Measurements from ENCODE around the gene GOLIM4. TPM values are rescaled to one million over a fixed set of nuclear protein-coding genes. Genes with fewer than 3 reads are reported as not detected.

The GOLIM4 gene
- polyA plus RNA-seq, 1 donor from 2014 or later: 3.2 TPM

- no peaks in the 10 kb centered on the region for H3K79me2 ChIP-seq (replicated peaks; ENCODE audit: insufficient read depth, low read length)
- H3K9me3 ChIP-seq (ENCODE audit: low read length): no peaks in the 10 kb centered on the region
- H3F3A ChIP-seq (ENCODE audit: insufficient read depth, low read length, poor library complexity, severe bottlenecking): no peaks in the 10 kb centered on the region
- no peak overlapping the region for H3K4me2 ChIP-seq (ENCODE audit: low read length)
- no peaks in the 10 kb centered on the region for H3K36me3 ChIP-seq (ENCODE audit: insufficient read depth, low read length)
- H3K27me3 ChIP-seq (ENCODE audit: insufficient read depth, low read depth, low read length): no peaks in the 10 kb centered on the region
- TF ChIP-seq POLR2AphosphoS5 (IDR thresholded peaks at IDR 0.05) (no peak), TAF1 (IDR thresholded peaks at IDR 0.05; ENCODE audit: low read depth) (no peak), MXI1 (conservative IDR thresholded peaks at IDR 0.05; ENCODE audit: poor library complexity, severe bottlenecking) (no peak), EZH2 (IDR thresholded peaks at IDR 0.05; ENCODE audit: borderline replicate concordance, insufficient read depth, low read length, poor library complexity, severe bottlenecking) (no peak), REST (IDR thresholded peaks at IDR 0.05; ENCODE audit: borderline replicate concordance) (no peak), CTCF (IDR thresholded peaks at IDR 0.05; ENCODE audit: poor library complexity, severe bottlenecking) (no peak)
- H3K27ac ChIP-seq (ENCODE audit: low read length): no peak overlapping the region
- no peaks in the 10 kb centered on the region for H3K9me2 ChIP-seq (ENCODE audit: insufficient read depth, low read length)
- H3K9ac ChIP-seq (ENCODE audit: low read length): no peak overlapping the region
- H2AFZ ChIP-seq (ENCODE audit: low read depth, low read length): no peak overlapping the region
- H4K20me1 ChIP-seq (ENCODE audit: insufficient read depth): no peaks in the 10 kb centered on the region
- no peak overlapping the region for H3K4me3 ChIP-seq (ENCODE audit: low read length)
Observed at GRCh38 chr3:168124291-168124690, 28.6 kb upstream of the GOLIM4 start.

- no peak overlapping the region for H3K9ac ChIP-seq (ENCODE audit: low read length)
- no peaks in the 10 kb centered on the region for H3K9me3 ChIP-seq (ENCODE audit: low read length)
- H3K79me2 ChIP-seq (replicated peaks; ENCODE audit: insufficient read depth, low read length): no peaks in the 10 kb centered on the region
- no peaks in the 10 kb centered on the region for H4K20me1 ChIP-seq (ENCODE audit: insufficient read depth)
- H3F3A ChIP-seq (ENCODE audit: insufficient read depth, low read length, poor library complexity, severe bottlenecking): no peaks in the 10 kb centered on the region
- H3K9me2 ChIP-seq (ENCODE audit: insufficient read depth, low read length): no peaks in the 10 kb centered on the region
- H3K4me2 ChIP-seq (ENCODE audit: low read length): no peak overlapping the region
- H3K4me3 ChIP-seq (ENCODE audit: low read length): no peak overlapping the region
- H3K27ac ChIP-seq (ENCODE audit: low read length): no peak overlapping the region
- no peak overlapping the region for H2AFZ ChIP-seq (ENCODE audit: low read depth, low read length)
- H3K36me3 ChIP-seq (ENCODE audit: insufficient read depth, low read length): no peaks in the 10 kb centered on the region
- TF ChIP-seq EZH2 (IDR thresholded peaks at IDR 0.05; ENCODE audit: borderline replicate concordance, insufficient read depth, low read length, poor library complexity, severe bottlenecking): no peak
- no peak for TF ChIP-seq EP300 (conservative IDR thresholded peaks at IDR 0.05; ENCODE audit: poor library complexity, severe bottlenecking)
- TF ChIP-seq RAD21 (conservative IDR thresholded peaks at IDR 0.05): no peak
- no peak for TF ChIP-seq REST (IDR thresholded peaks at IDR 0.05; ENCODE audit: borderline replicate concordance)
- no peaks in the 10 kb centered on the region for H3K27me3 ChIP-seq (ENCODE audit: insufficient read depth, low read depth, low read length)
Observed at GRCh38 chr3:168123201-168124176, 27.8 kb upstream of the GOLIM4 start.

Data from neural cell (in vitro differentiated cells).